H9 (cell line): ENCODE results near the gene GPR176. TPM values are rescaled to one million over a fixed set of nuclear protein-coding genes. Genes with fewer than 3 reads are reported as not detected.
A peak's percentile ranks its signal among the peaks of the same experiment; 100 is the strongest.

Source experiments
- DNase-seq: peaks from one replicate; pipeline ENCODE4 v3.0.0-alpha.2; 2017
- H2AFZ ChIP-seq: one replicate; pipeline ENCODE4 v1.6.1; 2013; ENCODE audit warnings: mild to moderate bottlenecking, low read length, control low read depth, moderate library complexity
- H2AK5ac ChIP-seq: 2 replicates; pipeline ENCODE4 v1.6.1; 2013; ENCODE audit warnings: low read length, control low read depth, mixed read lengths; ENCODE audit not compliant: insufficient read length
- H2BK120ac ChIP-seq: one replicate; pipeline ENCODE4 v1.6.1; 2013; ENCODE audit warnings: low read depth, mild to moderate bottlenecking, low read length, control low read depth, inconsistent platforms; ENCODE audit not compliant: poor library complexity, severe bottlenecking
- H2BK12ac ChIP-seq: 2 replicates; pipeline ENCODE4 v1.6.1; 2013; ENCODE audit warnings: low read length, control low read depth, mixed read lengths, low read depth; ENCODE audit not compliant: insufficient read length
- H2BK15ac ChIP-seq: 2 replicates; pipeline ENCODE4 v1.6.1; 2013; ENCODE audit warnings: low read depth, low read length, control low read depth
- H2BK20ac ChIP-seq: one replicate; pipeline ENCODE4 v1.6.1; 2013; ENCODE audit warnings: low read depth, mild to moderate bottlenecking, low read length, control low read depth, inconsistent platforms; ENCODE audit not compliant: poor library complexity, severe bottlenecking
- H2BK5ac ChIP-seq: 2 replicates; pipeline ENCODE4 v1.6.1; 2013; ENCODE audit warnings: low read length, control low read depth, mixed read lengths; ENCODE audit not compliant: insufficient read length
- H3K14ac ChIP-seq: 2 replicates; pipeline ENCODE4 v1.6.1; 2013; ENCODE audit warnings: low read length, control low read depth; ENCODE audit not compliant: insufficient read depth
- H3K18ac ChIP-seq: 2 replicates; pipeline ENCODE4 v1.6.1; 2013; ENCODE audit warnings: low read depth, mild to moderate bottlenecking, mixed read lengths, low read length, control low read depth; ENCODE audit not compliant: insufficient read length
- H3K23ac ChIP-seq: 2 replicates; pipeline ENCODE4 v1.6.1; 2013; ENCODE audit warnings: low read length, control low read depth, mixed read lengths, low read depth; ENCODE audit not compliant: insufficient read length
- H3K23me2 ChIP-seq: 2 replicates; pipeline ENCODE4 v1.6.1; 2013; ENCODE audit warnings: low read depth, mild to moderate bottlenecking, mixed read lengths, low read length, control low read depth; ENCODE audit not compliant: insufficient read length, poor library complexity, severe bottlenecking
- H3K27ac ChIP-seq: 2 replicates; pipeline ENCODE4 v1.5.1; 2013; ENCODE audit warnings: low read length, control low read depth, mixed read lengths, low read depth; ENCODE audit not compliant: insufficient read length
- H3K27me3 ChIP-seq: 2 replicates; pipeline ENCODE4 v1.6.1; 2013; ENCODE audit warnings: low read length, control low read depth, inconsistent platforms; ENCODE audit not compliant: insufficient read depth
- H3K4ac ChIP-seq: 2 replicates; pipeline ENCODE4 v1.6.1; 2013; ENCODE audit warnings: low read depth, mild to moderate bottlenecking, control low read depth, inconsistent platforms, low read length, moderate library complexity
- H3K4me1 ChIP-seq: 2 replicates; pipeline ENCODE4 v1.6.1; 2013; ENCODE audit warnings: low read length, control low read depth, inconsistent platforms; ENCODE audit not compliant: insufficient read depth
- H3K4me2 ChIP-seq: 2 replicates; pipeline ENCODE4 v1.6.1; 2013; ENCODE audit warnings: low read length, control low read depth, mixed read lengths; ENCODE audit not compliant: insufficient read length, insufficient read depth
- H3K56ac ChIP-seq: 2 replicates; pipeline ENCODE4 v1.6.1; 2013; ENCODE audit warnings: low read depth, mild to moderate bottlenecking, mixed read lengths, low read length, control low read depth; ENCODE audit not compliant: insufficient read length
- H3K79me1 ChIP-seq: 2 replicates; pipeline ENCODE4 v1.6.1; 2013; ENCODE audit warnings: low read depth, mild to moderate bottlenecking, moderate library complexity, low read length, control low read depth, inconsistent platforms; ENCODE audit not compliant: insufficient read depth, poor library complexity, severe bottlenecking
- H3K79me2 ChIP-seq: 2 replicates; pipeline ENCODE4 v1.6.1; 2013; ENCODE audit warnings: low read length, control low read depth, inconsistent platforms; ENCODE audit not compliant: insufficient read depth
- H3K9ac ChIP-seq: 2 replicates; pipeline ENCODE4 v1.6.1; 2013; ENCODE audit warnings: low read length, control low read depth, mixed read lengths; ENCODE audit not compliant: insufficient read length; ENCODE audit errors: extremely low read depth
- H3K9me3 ChIP-seq: one replicate; pipeline ENCODE4 v1.6.1; 2013; ENCODE audit warnings: low read depth, low read length, inconsistent platforms; ENCODE audit not compliant: control insufficient read depth
- H3T11ph ChIP-seq: one replicate; pipeline ENCODE4 v1.6.1; 2013; ENCODE audit warnings: mild to moderate bottlenecking, low read length, control low read depth, inconsistent platforms
- H4K20me1 ChIP-seq: one replicate; pipeline ENCODE4 v1.6.1; 2013; ENCODE audit not compliant: control insufficient read depth, insufficient read length, insufficient read depth
- H4K5ac ChIP-seq: 2 replicates; pipeline ENCODE4 v1.6.1; 2013; ENCODE audit warnings: low read depth, mild to moderate bottlenecking, mixed read lengths, low read length, control low read depth; ENCODE audit not compliant: insufficient read length
- H4K8ac ChIP-seq: replicated peaks from 2 replicates; pipeline ENCODE4 v1.6.1; 2013; ENCODE audit warnings: low read length, control low read depth, mixed read lengths, low read depth; ENCODE audit not compliant: insufficient read length
- H4K91ac ChIP-seq: 2 replicates; pipeline ENCODE4 v1.6.1; 2013; ENCODE audit warnings: low read depth, mild to moderate bottlenecking, moderate library complexity, mixed read lengths, low read length, control low read depth; ENCODE audit not compliant: insufficient read length
- H3K27ac Mint-ChIP-seq, 3 experiments: 2 replicates in 2 of 3; 3 replicates in 1 of 3; pipeline ENCODE4 v1.8.0; 2020 to 2021; ENCODE audit warnings: mixed read lengths in 3 of 3, mild to moderate bottlenecking in 1 of 3, moderate library complexity in 1 of 3
- H3K27me3 Mint-ChIP-seq: 2 replicates; pipeline ENCODE4 v1.8.0; 2021; ENCODE audit warnings: low read depth, mild to moderate bottlenecking, moderate library complexity, mixed read lengths
- H3K36me3 Mint-ChIP-seq, 3 experiments: 2 replicates in 2 of 3; 3 replicates in 1 of 3; pipeline ENCODE4 v1.8.0; 2020 to 2021; ENCODE audit warnings: low read depth in 3 of 3, mixed read lengths in 3 of 3; ENCODE audit not compliant: insufficient read depth in 1 of 3
- H3K4me1 Mint-ChIP-seq, 2 experiments: 2 replicates each; pipeline ENCODE4 v1.8.0; 2020; ENCODE audit warnings: mixed read lengths in 2 of 2
- H3K4me3 Mint-ChIP-seq, 2 experiments: 2 replicates in 1 of 2; 3 replicates in 1 of 2; pipeline ENCODE4 v1.8.0; 2020 to 2021; ENCODE audit warnings: mild to moderate bottlenecking in 2 of 2, mixed read lengths in 2 of 2, moderate library complexity in 1 of 2
- H3K9me3 Mint-ChIP-seq, 2 experiments: 2 replicates in 1 of 2; 3 replicates in 1 of 2; pipeline ENCODE4 v1.8.0; 2020; ENCODE audit warnings: mild to moderate bottlenecking in 2 of 2, mixed read lengths in 2 of 2, moderate library complexity in 1 of 2
- WGBS: extraction: QIAGEN DNeasy Blood & Tissue Kit; methylation state at CpG from one replicate; pipeline ENCODE4 v1.1.7; 2013; ENCODE audit warnings: missing lambda C conversion rate, low lambda C conversion rate, mixed read lengths; ENCODE audit not compliant: insufficient read length; ENCODE audit errors: extremely low coverage; 5-methylcytosine and 5-hydroxymethylcytosine counted together
- total RNA-seq: library from RNA; stranded (reverse); gene quantifications from 2 replicates; pipeline ENCODE4 v1.2.1, GENCODE V29; 2021
- TF ChIP-seq, protein P1 (sequence below): fragments of 200-600 bp; sonication (generic); conservative IDR thresholded peaks from 3 replicates; pipeline ENCODE4 v1.8.0; 2021; ENCODE audit warnings: antibody characterized with exemption, mild to moderate bottlenecking

The GPR176 gene
- total RNA-seq, 1 experiment from 2014 or later = 132 TPM

DNA sequence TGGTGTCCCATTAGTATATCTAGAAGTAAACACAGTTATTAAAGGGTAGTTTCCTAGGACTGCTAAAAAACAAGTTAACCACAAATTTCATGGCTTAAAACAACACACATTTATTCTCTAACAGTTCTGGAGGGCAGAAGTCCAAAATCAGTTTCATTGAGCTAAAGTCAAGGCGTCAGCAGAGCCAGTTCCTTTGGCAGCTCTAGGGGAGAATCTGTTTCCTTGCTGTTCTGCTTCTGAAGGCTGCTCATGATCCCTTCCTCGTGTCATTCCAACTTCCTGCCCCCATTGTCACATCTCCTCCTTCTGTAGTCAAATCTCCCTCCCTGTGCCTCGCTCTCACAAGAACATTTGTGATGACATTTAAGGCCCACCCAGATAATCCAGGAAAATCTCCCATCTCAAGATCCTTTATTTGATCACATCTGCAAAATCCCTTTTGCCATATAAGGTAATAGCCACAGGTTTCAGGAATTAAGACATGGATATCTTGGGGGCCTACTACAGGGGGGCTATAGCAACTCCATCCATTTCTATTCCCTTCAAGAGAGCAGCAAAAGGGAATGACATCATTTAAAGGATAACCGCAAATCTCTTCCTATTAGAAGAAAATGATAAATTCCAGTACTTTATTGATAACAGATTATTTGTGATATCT lies 50.1 kb downstream of the GPR176 start:
- Mint-ChIP-seq H3K4me3 (no peak overlapping the region), H3K36me3 (peaks cover 14 to 38% (median 33%) of the 10 kb centered on the region in 3 experiments), H3K9me3 (no peaks in the 10 kb centered on the region), H3K27ac (peak overlapping the region in 1 of 3 experiments; percentile 13; a peak in 1 of 7 replicates), H3K4me1 (peaks cover 38 to 74% of the 10 kb centered on the region in 2 experiments), H3K27me3 (no peaks in the 10 kb centered on the region)
- H3K9me3 ChIP-seq = no peaks in the 10 kb centered on the region
- H4K8ac ChIP-seq = no peak overlapping the region
- H3K4ac ChIP-seq = no peak overlapping the region
- H2BK120ac ChIP-seq = no peak overlapping the region
- H2AK5ac ChIP-seq = no peak overlapping the region
- TF ChIP-seq, protein P1, sequence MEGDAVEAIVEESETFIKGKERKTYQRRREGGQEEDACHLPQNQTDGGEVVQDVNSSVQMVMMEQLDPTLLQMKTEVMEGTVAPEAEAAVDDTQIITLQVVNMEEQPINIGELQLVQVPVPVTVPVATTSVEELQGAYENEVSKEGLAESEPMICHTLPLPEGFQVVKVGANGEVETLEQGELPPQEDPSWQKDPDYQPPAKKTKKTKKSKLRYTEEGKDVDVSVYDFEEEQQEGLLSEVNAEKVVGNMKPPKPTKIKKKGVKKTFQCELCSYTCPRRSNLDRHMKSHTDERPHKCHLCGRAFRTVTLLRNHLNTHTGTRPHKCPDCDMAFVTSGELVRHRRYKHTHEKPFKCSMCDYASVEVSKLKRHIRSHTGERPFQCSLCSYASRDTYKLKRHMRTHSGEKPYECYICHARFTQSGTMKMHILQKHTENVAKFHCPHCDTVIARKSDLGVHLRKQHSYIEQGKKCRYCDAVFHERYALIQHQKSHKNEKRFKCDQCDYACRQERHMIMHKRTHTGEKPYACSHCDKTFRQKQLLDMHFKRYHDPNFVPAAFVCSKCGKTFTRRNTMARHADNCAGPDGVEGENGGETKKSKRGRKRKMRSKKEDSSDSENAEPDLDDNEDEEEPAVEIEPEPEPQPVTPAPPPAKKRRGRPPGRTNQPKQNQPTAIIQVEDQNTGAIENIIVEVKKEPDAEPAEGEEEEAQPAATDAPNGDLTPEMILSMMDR = no peak
- H3K9ac ChIP-seq = no peak overlapping the region
- H2AFZ ChIP-seq = no peak overlapping the region
- peaks cover 26% of the 10 kb centered on the region for H3K79me1 ChIP-seq
- no peak overlapping the region for H4K91ac ChIP-seq
- no peak overlapping the region for H3T11ph ChIP-seq
- H3K14ac ChIP-seq = no peak overlapping the region
- no peak overlapping the region for H2BK20ac ChIP-seq
- H3K18ac ChIP-seq = no peak overlapping the region
- H2BK15ac ChIP-seq = no peak overlapping the region
- no peak overlapping the region for H3K27ac ChIP-seq
- no peak overlapping the region for H2BK5ac ChIP-seq
- no peak overlapping the region for H4K5ac ChIP-seq
- H4K20me1 ChIP-seq = peaks cover 3% of the 10 kb centered on the region
- no peak overlapping the region for H3K56ac ChIP-seq
- no peak overlapping the region for H3K4me2 ChIP-seq
- no CpG with 5 or more reads among the region's 4 CpGs for WGBS
- H3K4me1 ChIP-seq = peaks cover 11% of the 10 kb centered on the region
- no peaks in the 10 kb centered on the region; the same call in 1 of the 2 replicates for H3K27me3 ChIP-seq
- DNase-seq = no peak
- H3K23me2 ChIP-seq = no peaks in the 10 kb centered on the region
- no peak overlapping the region for H2BK12ac ChIP-seq
- H3K79me2 ChIP-seq = peaks cover 51% of the 10 kb centered on the region
- H3K23ac ChIP-seq = no peak overlapping the region
